Cardiac fibroblast (primary cell): ENCODE data around the gene PNMT.
A peak's percentile ranks its signal among the peaks of the same experiment; 100 is the strongest.

Source experiments
- DNase-seq, 2 donors: peaks; one replicate each; pipeline versions ENCODE4 v3.0.0 to v3.0.0-alpha.2; 2010; ENCODE audit warnings: low read depth in 2 of 2
- H3K4me3 ChIP-seq, 2 donors: replicated peaks in 1 of 2; 1 replicate in 1 of 2; 2 replicates in 1 of 2; pipeline ENCODE4 v1.5.1; 2011; ENCODE audit warnings: low read depth in 2 of 2, low read length in 2 of 2, mild to moderate bottlenecking in 2 of 2, moderate library complexity in 1 of 2
- CTCF ChIP-seq: IDR thresholded peaks from one replicate; pipeline ENCODE4 v1.5.1; 2011; ENCODE audit warnings: low read depth, mild to moderate bottlenecking, low read length, inconsistent platforms

Gene PNMT

GRCh38 chr17:39664581-39665561 lies 3.4 kb upstream of the PNMT start, which contains the start of gene TCAP:
TCAP (plus strand) TSS chr17:39665349; CDS start chr17:39665360, 11 bp downstream.
- no peak within 1 kb of the TSS for H3K4me3 ChIP-seq
- TF ChIP-seq CTCF, result no peak
- DNase-seq, result no peak

GRCh38 chr17:39665642-39666224 lies 2.5 kb upstream of the PNMT start:
- DNase-seq, result no peak
- no peak overlapping the region for H3K4me3 ChIP-seq
- no peak for TF ChIP-seq CTCF

GRCh38 chr17:39666231-39666600 lies 2.0 kb upstream of the PNMT start:
- no peak for DNase-seq
- no peak overlapping the region for H3K4me3 ChIP-seq
- no peak for TF ChIP-seq CTCF

GRCh38 chr17:39666601-39667261 lies 1.5 kb upstream of the PNMT start:
- H3K4me3 ChIP-seq, result no peak overlapping the region
- no peak for TF ChIP-seq CTCF
- peak in 1 of 2 donors; percentile 20 for DNase-seq

GRCh38 chr17:39667262-39667944 lies 850 bp upstream of the PNMT start:
- no peak overlapping the region for H3K4me3 ChIP-seq
- DNase-seq, result no peak
- TF ChIP-seq CTCF, result no peak

GRCh38 chr17:39669897-39670735 lies 1.9 kb downstream of the PNMT start:
- DNase-seq, result no peak
- no peak for TF ChIP-seq CTCF
- no peak overlapping the region for H3K4me3 ChIP-seq
